Activated gamma-delta T cell treated with Interleukin-2 at 50 U/mL for 16 hours (primary cell): ENCODE measurements around the gene CD44.

Source experiments
- DNase-seq: peaks from one replicate; pipeline ENCODE4 v3.0.0-alpha.2; 2020

Gene CD44

DNA sequence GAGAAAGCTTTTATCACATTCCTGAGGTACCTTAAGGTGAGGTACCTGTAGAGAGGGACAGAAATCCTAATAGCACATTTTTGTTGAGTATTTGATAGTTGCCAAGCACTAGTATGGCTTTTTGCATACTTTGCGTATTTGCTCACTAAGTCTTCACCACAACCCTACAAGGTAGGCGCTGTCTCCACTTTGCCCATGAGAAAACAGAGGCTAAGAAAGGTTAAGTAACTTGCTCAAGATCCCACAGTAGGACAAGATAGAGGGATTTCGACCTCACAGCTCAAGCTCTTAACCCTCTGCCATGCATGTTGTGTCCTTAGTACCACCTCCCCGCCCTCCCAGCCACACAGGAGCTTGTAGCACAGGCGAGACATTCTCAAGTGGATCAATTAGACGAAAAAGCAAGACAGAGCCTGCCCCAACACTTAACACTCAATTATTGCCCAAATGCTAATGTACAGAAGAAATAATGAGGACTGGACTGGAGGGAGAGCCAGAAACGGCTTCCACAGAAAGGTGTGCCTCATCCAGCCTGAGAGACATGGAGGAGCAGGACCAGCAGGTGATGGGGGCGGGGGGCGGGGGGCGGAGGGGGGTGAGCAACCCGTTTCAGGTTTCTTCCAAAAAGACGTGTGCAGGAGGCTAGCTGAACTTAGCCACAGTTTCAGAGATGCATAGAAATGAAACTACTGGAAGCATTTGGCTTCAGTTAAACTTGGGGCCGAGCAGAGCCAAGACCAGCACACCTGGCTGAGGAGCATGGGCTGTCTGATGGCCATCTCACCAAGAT, 26.7 kb upstream of the CD44 start:
- no peak for DNase-seq

DNA sequence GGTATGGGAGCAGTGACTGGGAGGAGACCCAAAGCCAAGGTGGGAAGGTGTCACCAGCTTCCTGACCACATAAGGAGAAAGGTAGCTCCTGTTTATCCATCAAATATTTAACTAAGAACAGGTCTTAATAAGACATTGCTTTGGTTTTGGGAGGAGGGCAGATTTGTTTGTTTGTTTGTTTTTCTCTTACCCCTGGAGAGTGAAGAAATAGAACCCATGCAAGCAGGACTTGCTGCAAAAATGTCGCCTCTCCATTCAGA, 26.2 kb upstream of the CD44 start:
- no peak for DNase-seq

GRCh38 chr11:35114906-35115687, 23.9 kb upstream of the CD44 start:
- no peak for DNase-seq

GRCh38 chr11:35115688-35116030, 23.3 kb upstream of the CD44 start:
- DNase-seq, result no peak

DNA sequence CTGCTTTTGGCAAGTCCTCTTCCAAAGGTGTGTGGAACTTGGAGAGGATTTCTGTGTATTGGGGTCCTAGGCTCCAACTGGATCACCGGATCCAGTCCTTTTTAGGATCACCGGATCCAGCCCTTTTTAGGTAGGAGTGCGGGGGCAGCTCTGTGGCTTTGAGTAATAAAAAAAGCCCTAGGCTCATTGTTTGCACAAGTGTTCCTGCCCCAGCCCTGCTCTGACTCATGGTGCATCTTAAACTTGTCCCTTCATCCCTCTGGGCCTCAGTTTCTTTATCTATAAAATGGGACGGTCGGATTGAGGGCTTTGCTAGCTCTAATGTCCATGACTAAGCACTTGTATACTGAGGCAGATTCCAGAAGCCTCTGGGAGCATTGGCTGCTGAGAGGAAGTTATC, 22.7 kb upstream of the CD44 start:
- DNase-seq, result no peak

DNA sequence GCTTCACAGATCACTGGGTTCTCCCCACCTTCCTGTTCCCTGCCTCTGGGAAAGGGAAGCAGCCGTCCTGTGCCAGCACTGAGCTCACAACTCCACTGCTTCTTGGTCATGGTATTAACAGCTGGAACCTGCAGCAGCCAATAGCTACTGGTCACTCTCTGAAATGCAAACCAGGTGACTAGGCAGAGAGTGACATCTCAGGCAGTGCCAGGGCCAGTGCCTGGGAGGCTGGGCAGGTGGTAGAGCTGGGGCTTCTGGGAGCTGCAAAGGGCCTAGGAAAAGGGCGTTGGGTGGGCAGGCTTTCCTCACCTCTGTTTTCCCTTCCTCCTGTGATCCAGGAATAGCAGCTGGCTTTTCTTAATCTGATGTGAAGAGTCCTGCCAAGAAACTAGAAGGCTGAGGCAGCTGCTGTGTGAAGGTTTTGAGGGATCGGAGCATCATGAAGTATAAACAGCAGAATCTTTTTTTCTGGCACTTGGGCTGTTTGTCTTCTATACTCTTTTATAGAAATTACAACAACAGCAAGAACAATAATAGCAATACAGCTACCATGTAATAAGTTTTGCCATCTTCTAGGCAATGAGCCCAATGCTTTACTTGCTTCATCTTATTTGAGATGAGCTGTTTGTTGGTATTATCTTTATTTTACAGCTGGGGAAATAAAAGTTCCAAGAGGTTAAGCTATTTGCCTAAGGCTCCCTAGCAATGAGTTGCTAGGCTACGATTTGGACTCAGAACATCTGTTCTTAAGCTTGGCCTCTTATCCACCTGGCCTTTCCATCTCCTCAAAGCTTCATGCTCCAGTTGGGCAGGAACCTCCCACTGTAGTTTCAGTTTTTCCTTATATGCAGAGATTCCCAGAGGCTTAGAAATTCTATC, 22.0 kb upstream of the CD44 start:
- no peak for DNase-seq

DNA sequence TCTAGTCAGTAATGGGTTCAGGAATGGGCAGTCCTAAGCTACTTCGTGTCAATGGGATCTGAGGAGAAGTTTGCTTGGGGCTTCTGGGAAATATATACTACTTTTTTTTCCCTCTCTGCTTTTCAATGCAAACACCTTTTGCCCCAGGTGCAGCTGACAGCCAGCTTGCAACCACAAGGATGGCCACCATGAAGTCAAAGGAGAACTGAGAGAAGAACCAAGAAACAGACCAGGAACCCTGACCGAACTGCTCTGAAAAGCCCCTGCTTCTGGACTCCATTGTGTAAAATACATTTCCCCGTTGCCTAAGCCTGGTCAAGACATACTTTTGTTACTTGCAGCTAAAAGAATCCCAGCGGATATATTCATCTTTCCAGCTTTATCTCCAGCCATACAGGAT, 20.1 kb upstream of the CD44 start:
- DNase-seq, result no peak

GRCh38 chr11:35121326-35121865, 17.6 kb upstream of the CD44 start:
- DNase-seq, result no peak

- no peak for DNase-seq
Observed at GRCh38 chr11:35122308-35122707, 16.7 kb upstream of the CD44 start.

DNA sequence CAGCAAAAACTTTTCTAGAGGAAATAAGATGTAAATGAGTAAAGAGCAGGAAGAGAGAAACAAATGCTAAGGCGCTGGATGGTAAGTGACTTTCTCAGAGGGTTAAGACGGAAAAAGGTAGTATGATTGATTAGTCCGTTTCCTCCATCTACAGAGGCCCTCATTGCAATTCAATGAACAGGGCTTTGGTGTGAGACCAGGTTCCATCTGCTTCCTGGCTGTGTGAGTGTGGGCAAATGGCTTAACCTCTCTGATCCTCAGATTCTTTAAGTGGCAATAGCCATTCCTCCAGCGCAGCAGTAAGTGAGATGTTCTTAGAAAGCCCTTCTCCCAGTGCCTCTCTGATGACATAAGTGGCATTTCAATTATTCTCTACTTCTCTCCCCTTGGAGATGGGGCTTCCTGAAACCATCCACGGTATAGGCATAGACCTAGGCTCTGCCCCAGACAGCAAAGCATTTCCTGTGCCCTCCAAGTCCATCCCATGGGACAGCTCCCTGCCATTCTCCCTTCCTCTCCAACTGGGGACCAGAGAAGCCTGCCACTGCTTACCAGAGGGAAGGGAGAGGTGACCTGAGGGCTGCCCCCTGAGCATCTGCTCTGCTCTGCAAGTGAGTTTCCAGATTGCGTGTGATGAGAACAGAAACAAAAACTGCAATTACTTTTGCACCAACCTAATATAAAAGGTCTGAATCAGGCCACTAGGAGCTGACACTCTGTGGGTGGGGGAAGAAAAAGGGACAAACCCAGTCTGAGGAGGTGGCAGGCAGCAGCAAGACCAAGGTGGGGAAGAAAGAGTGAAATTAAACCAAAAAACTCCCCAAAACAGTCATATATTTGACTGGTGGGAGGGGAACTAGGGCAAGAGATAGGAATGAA, 12.7 kb upstream of the CD44 start:
- DNase-seq, result no peak

DNA sequence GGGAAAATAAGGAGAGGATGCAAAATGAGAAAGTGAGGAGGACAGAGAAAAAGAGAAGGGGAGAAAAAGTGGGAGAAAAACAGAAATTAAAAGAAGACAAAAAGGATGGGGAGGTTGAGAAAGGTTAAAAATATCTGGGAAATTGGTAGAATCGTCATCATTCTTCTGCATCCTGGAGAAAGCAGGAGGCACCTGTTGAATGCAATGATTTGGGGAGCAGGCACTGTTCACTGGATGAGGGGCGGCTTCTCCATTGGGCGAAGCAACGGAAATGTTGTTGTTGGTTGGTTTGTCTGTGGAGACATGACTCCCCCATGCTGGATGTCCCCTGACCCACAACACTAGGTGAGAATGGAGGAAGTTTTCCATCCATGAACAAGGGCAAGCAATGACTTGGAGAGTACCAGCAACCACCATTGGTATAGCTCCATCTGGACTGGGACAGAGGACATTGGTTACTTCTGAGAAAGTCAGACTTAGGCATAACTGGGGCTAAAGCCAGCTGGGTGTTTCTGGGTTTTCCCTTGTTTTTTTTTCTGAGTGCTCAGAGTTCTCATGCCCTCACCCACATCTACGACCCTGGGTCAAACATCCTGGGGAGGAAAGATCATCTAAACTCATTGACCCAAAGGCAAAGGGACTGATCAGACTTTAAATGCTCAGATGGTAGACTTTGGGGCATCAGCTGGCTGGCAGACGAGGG, 11.9 kb upstream of the CD44 start:
- DNase-seq, result no peak

DNA sequence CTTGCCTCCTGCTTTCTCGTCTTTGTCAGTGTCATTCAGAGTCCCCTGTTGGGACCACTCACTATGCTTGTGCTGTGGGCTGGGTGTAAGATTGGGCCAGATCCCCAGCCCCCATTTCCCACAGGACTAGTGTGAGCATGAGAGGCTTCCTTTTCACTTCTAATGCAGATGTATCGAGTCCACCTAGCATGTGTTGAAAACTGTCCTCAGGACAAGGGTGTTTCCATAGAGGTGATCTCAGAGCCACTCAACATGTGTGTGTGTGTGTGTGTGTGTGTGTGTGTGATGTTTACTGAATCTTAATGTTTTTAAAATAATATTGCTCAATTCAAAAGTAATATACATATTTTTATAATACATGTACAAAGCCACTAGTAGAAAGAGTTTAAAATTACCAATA, 11.4 kb upstream of the CD44 start:
- DNase-seq, result no peak

DNA sequence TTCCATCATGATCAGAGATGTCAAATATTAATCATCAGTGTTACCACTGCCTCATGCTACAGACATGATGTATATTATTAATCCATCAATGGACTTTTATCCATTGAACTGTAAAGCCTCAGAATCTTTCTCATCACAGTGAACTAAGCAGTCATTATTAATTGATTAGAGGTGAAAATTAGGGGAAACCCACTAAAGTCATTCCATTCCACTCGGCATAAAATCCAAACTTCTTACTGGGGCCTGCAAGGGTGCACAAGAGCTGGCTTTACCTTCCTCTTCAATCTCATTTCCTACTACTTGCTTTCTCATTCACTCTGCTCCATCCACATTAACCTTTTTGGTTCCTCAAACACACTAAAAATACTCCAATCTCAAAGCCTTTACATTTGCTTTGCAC, 7.9 kb upstream of the CD44 start:
- DNase-seq, result no peak

DNA sequence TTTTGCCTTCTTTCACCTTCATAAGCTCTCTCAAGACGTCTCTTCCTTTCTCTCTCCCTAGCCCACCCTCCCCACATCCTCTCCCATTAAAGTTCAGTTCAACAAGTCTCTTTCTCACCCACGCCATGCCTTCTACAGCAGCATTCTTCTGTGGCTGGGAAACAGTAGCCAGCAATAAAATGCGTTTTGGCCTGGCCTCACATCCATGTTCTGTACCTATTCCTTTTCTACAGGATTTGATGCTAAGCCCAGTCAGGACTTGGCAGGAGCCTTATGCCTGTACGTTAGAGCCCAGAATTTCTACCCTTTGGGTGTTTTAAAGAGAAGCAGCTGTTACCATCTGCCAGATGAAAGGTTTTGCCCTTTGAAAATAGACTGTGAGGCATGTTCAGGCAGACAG, 7.1 kb upstream of the CD44 start:
- DNase-seq, result no peak

GRCh38 chr11:35133656-35134055, 5.3 kb upstream of the CD44 start:
- no peak for DNase-seq

DNA sequence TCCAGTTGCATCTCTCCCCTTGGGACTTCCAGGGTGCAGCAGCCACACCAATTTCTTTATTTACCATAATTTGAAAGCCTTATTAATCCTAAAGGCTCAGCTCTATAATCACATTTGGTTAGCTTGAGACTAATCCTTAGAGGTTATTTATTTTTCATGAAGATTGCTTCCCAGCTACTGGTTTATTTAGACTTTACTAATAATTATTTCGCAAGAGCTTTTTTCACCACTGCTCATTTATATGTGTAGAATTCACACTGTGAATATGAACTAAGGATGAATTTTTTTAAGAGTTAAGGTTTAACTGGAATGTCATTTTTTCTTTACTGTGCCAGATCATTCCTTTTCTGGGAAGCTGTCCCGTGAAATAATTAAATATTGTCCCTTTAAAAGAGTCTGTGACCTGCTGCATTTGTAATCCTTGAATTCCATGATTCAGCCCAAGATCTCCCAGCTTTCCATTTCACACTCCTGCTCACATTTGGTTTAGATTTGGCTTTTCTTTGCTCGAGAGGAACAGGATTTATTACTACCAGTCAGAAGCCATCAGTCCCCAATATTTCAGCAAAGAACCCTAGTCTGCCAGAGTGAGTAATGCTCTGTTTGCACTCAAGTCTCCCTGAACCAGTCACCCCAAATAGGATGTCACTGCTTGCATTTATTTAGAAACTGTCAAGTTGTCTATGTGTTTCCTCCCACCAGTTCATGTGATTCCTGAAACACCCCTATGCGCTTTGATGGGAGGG, 4.4 kb upstream of the CD44 start:
- no peak for DNase-seq

DNA sequence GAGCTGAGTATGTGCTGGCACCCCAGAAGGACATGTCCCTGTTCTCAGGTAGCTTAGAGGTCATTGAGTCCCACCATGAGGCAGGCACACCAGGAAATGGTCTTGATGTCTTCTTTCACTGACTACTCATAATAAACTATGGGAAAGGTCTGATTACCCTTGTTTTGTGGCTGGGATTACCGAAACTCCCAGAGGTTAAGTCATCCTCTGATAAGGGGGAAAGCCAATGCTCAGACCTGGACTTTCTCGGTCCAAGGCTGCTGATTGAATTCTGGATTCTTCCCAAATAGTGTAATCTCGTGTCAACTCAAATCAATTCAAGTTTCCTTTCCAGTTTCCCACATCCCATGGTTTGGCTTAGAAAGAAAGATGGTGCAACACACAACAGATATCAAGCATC, 3.7 kb upstream of the CD44 start:
- DNase-seq, result no peak

- DNase-seq, result no peak
Observed at GRCh38 chr11:35136311-35136710, 2.7 kb upstream of the CD44 start.

GRCh38 chr11:35138058-35138457, 913 bp upstream of the CD44 start:
- DNase-seq, result no peak

- no peak for DNase-seq
Observed at GRCh38 chr11:35138606-35138942, 397 bp upstream of the CD44 start.

- DNase-seq, result no peak
Observed at GRCh38 chr11:35139722-35140282, 831 bp downstream of the CD44 start.
